PC-3 (cell line): ENCODE results near the gene MPZL3. TPM values are rescaled to one million over a fixed set of nuclear protein-coding genes. Genes with fewer than 3 reads are reported as not detected.

Experiments used
- ATAC-seq: fragments of 200-7000 bp; cut with Tn5 transposase; 2 replicates; pipeline ENCODE4 v1.9.1; 2020; ENCODE audit warnings: mild to moderate bottlenecking, moderate library complexity
- BruUV-seq: library from RNA; stranded (reverse); fragments of 400-500 nt; replicated peaks from 2 replicates; lab custom pipeline; 2021; lab: Mats Ljungman, UMichigan
- CTCF ChIA-PET: fragments of 300-600 bp; sonication (Branson Sonifier 250); formaldehyde crosslinking; loops from one replicate; lab custom pipeline; 2022; ENCODE audit warnings: antibody characterized with exemption; lab: Charles Lee
- POLR2A ChIA-PET: fragments of 300-600 bp; sonication (Branson Sonifier 250); formaldehyde crosslinking; loops from one replicate; lab custom pipeline; 2022; ENCODE audit warnings: antibody characterized with exemption; ENCODE audit not compliant: unreplicated experiment; lab: Charles Lee
- DNase-seq: peaks from one replicate; pipeline ENCODE4 v3.0.0-alpha.2; 2015
- H2AFZ ChIP-seq: fragments of 300-600 bp; sonication (generic); 2 replicates; pipeline ENCODE4 v1.6.0; 2016; ENCODE audit warnings: antibody characterized with exemption, low read length
- H3F3A ChIP-seq: fragments of 300-600 bp; sonication (generic); one replicate; pipeline ENCODE4 v1.6.0; 2017; ENCODE audit warnings: antibody characterized with exemption, low read length, control low read depth, mild to moderate bottlenecking; ENCODE audit not compliant: unreplicated experiment
- H3K27ac ChIP-seq: fragments of 300-600 bp; sonication (generic); 2 replicates; pipeline ENCODE4 v1.5.1; 2016; ENCODE audit warnings: mild to moderate bottlenecking, low read length
- H3K27me3 ChIP-seq: fragments of 300-600 bp; sonication (generic); 2 replicates; pipeline ENCODE4 v1.6.1; 2016; ENCODE audit warnings: low read length, mixed read lengths
- H3K36me3 ChIP-seq: fragments of 300-600 bp; sonication (generic); 2 replicates; pipeline ENCODE4 v1.6.1; 2016; ENCODE audit warnings: low read depth, mixed run types, low read length, mixed read lengths
- H3K4me1 ChIP-seq: fragments of 300-600 bp; sonication (generic); 2 replicates; pipeline ENCODE4 v1.5.1; 2016; ENCODE audit warnings: low read length; ENCODE audit not compliant: insufficient read depth
- H3K4me2 ChIP-seq: fragments of 300-600 bp; sonication (generic); 2 replicates; pipeline ENCODE4 v1.6.0; 2016; ENCODE audit warnings: low read length
- H3K4me3 ChIP-seq: fragments of 300-600 bp; sonication (generic); 2 replicates; pipeline ENCODE4 v1.5.1; 2016; ENCODE audit warnings: mild to moderate bottlenecking, low read length, mixed read lengths
- H3K79me2 ChIP-seq: fragments of 300-600 bp; sonication (generic); 2 replicates; pipeline ENCODE4 v1.6.1; 2017; ENCODE audit warnings: low read length, mixed read lengths
- H3K9ac ChIP-seq: fragments of 300-600 bp; sonication (generic); 2 replicates; pipeline ENCODE4 v1.6.0; 2016; ENCODE audit warnings: mild to moderate bottlenecking, low read length
- H3K9me2 ChIP-seq: fragments of 300-600 bp; sonication (generic); replicated peaks from 2 replicates; pipeline ENCODE4 v1.6.1; 2016; ENCODE audit warnings: mixed run types, low read length, mixed read lengths
- H3K9me3 ChIP-seq: fragments of 300-600 bp; sonication (generic); 2 replicates; pipeline ENCODE4 v1.6.1; 2016; ENCODE audit warnings: low read length, mixed read lengths
- H4K20me1 ChIP-seq: fragments of 300-600 bp; sonication (generic); 2 replicates; pipeline ENCODE4 v1.6.1; 2016; ENCODE audit warnings: low read length, mixed read lengths
- CTCF ChIP-seq: fragments of 300-600 bp; sonication (generic); conservative IDR thresholded peaks from 2 replicates; pipeline ENCODE4 v1.5.1; 2017; ENCODE audit warnings: antibody characterized with exemption, low read depth, mild to moderate bottlenecking, low read length
- EZH2 ChIP-seq: fragments of 300-600 bp; sonication (generic); IDR thresholded peaks from one replicate; pipeline ENCODE4 v1.6.1; 2017; ENCODE audit warnings: antibody characterized with exemption, mild to moderate bottlenecking, low read length; ENCODE audit not compliant: unreplicated experiment
- EZH2phosphoT487 ChIP-seq: fragments of 300-600 bp; sonication (generic); IDR thresholded peaks from 2 replicates; pipeline ENCODE4 v1.6.1; 2018; ENCODE audit warnings: mild to moderate bottlenecking, antibody characterized with exemption, low read length, borderline replicate concordance
- intact Hi-C: fragments of 100-400 bp; cut with micrococcal nuclease; formaldehyde crosslinking; loops from 2 replicates; pipeline ENCODE4 v1.9.0; 2023
- total RNA-seq: library from RNA; depleted of rRNA; stranded (reverse); fragments of >200 nt; gene quantifications from 2 replicates; pipeline ENCODE4 v1.2.3, GENCODE V29; 2014

MPZL3 gene
- total RNA-seq, 1 experiment from 2014 or later: 7.0 TPM

GRCh38 chr11:118236170-118236569 lies 16.0 kb downstream of the MPZL3 start:
- no peak overlapping the region for H3K4me3 ChIP-seq
- H3K27ac ChIP-seq: no peak overlapping the region
- DNase-seq (no peak), ATAC-seq (no peak)
- no peak overlapping the region for H2AFZ ChIP-seq
- H3K4me1 ChIP-seq: peaks cover 16% of the 10 kb centered on the region
- POLR2A ChIA-PET: no interaction called here
- H3K79me2 ChIP-seq: no peaks in the 10 kb centered on the region
- H3K27me3 ChIP-seq: no peaks in the 10 kb centered on the region
- no peaks in the 10 kb centered on the region for H3K9me3 ChIP-seq
- no TSS peak for BruUV-seq
- no peak overlapping the region for H3K9ac ChIP-seq
- CTCF ChIA-PET: no interaction called here
- H3K4me2 ChIP-seq: no peak overlapping the region
- H4K20me1 ChIP-seq: no peaks in the 10 kb centered on the region
- intact Hi-C loops: no loop called here
- TF ChIP-seq EZH2: no peak
- no peak for TF ChIP-seq EZH2phosphoT487
- no peak for TF ChIP-seq CTCF
- H3K36me3 ChIP-seq: no peaks in the 10 kb centered on the region
- no peaks in the 10 kb centered on the region for H3F3A ChIP-seq
- no peaks in the 10 kb centered on the region for H3K9me2 ChIP-seq

- ChIA-PET CTCF (no interaction called here), POLR2A (no interaction called here)
- Histone ChIP-seq H3K79me2 (no peaks in the 10 kb centered on the region), H3K36me3 (no peaks in the 10 kb centered on the region), H3K4me2 (no peak overlapping the region), H4K20me1 (no peaks in the 10 kb centered on the region), H3K27me3 (no peaks in the 10 kb centered on the region), H3K9me3 (no peaks in the 10 kb centered on the region), H3K27ac (no peak overlapping the region), H2AFZ (no peak overlapping the region), H3K4me3 (no peak overlapping the region), H3K4me1 (peaks cover 9% of the 10 kb centered on the region; the same call in 1 of the 2 replicates), H3K9ac (no peak overlapping the region), H3K9me2 (no peaks in the 10 kb centered on the region), H3F3A (no peaks in the 10 kb centered on the region)
- no TSS peak for BruUV-seq
- intact Hi-C loops: no loop called here
- TF ChIP-seq EZH2: no peak
- no peak for TF ChIP-seq EZH2phosphoT487
- no peak for TF ChIP-seq CTCF
- DNase-seq (no peak), ATAC-seq (no peak)
Measured at GRCh38 chr11:118234833-118235232, 17.3 kb downstream of the MPZL3 start.

GRCh38 chr11:118233850-118234249 lies 18.3 kb downstream of the MPZL3 start:
- ATAC-seq: no peak
- no peaks in the 10 kb centered on the region for H3K9me2 ChIP-seq
- no TSS peak for BruUV-seq

More at GRCh38 chr11:118233850-118234249, 18.3 kb downstream of the MPZL3 start:
- TF ChIP-seq EZH2phosphoT487 (no peak), EZH2 (no peak), CTCF (no peak)
- Histone ChIP-seq H3K4me3 (no peak overlapping the region), H3F3A (no peaks in the 10 kb centered on the region), H3K36me3 (no peaks in the 10 kb centered on the region), H3K4me1 (peaks cover 19% of the 10 kb centered on the region; the same call in 1 of the 2 replicates), H2AFZ (no peak overlapping the region), H3K9me3 (no peaks in the 10 kb centered on the region), H3K4me2 (no peak overlapping the region), H3K27ac (no peak overlapping the region), H4K20me1 (no peaks in the 10 kb centered on the region), H3K27me3 (no peaks in the 10 kb centered on the region), H3K79me2 (no peaks in the 10 kb centered on the region), H3K9ac (no peak overlapping the region)
- CTCF ChIA-PET: interaction anchor here (1.5 kb wide), 1 partner anchor 35 kb away, joined by 5 read pairs; no protein-coding TSS in a partner anchor
- POLR2A ChIA-PET: no interaction called here
- DNase-seq: no peak
- intact Hi-C loops: no loop called here
